Heart right ventricle (tissue), 16 donors: ENCODE data around the gene FSD1. TPM values are rescaled to one million over a fixed set of nuclear protein-coding genes. Genes with fewer than 3 reads are reported as not detected.
A peak's percentile ranks its signal among the peaks of the same experiment; 100 is the strongest.

Experiments used
- ATAC-seq, 8 donors: fragments of 200-7000 bp; cut with Tn5 transposase; one replicate each; pipeline ENCODE4 v1.9.1; 2020; ENCODE audit warnings: mild to moderate bottlenecking in 8 of 8, moderate library complexity in 8 of 8, moderate number of reproducible peaks in 1 of 8
- DNase-seq, 2 donors: peaks; one replicate each; pipeline ENCODE4 v3.0.0-alpha.2; 2020
- H3K27ac ChIP-seq, 10 donors: fragments of 200-600 bp; sonication (generic) in 2 of 10; one replicate each; pipeline versions ENCODE4 v1.5.0 to v1.8.0; 2020 to 2022; ENCODE audit warnings: mild to moderate bottlenecking in 3 of 10
- H3K27me3 ChIP-seq, 7 donors: fragments of 200-600 bp; one replicate each; pipeline ENCODE4 v1.8.0; 2021 to 2022; ENCODE audit warnings: mild to moderate bottlenecking in 2 of 7
- H3K36me3 ChIP-seq, 9 donors: fragments of 200-600 bp; sonication (generic) in 1 of 9; one replicate each; pipeline versions ENCODE4 v1.5.0 to v1.8.0; 2020 to 2022; ENCODE audit warnings: mild to moderate bottlenecking in 2 of 9
- H3K4me1 ChIP-seq, 9 donors: fragments of 200-600 bp; sonication (generic) in 1 of 9; one replicate each; pipeline versions ENCODE4 v1.5.0 to v1.8.0; 2020 to 2022; ENCODE audit warnings: mild to moderate bottlenecking in 4 of 9
- H3K4me3 ChIP-seq, 10 donors: fragments of 200-600 bp; sonication (generic) in 2 of 10; one replicate each; pipeline versions ENCODE4 v1.5.0 to v1.8.0; 2020 to 2022; ENCODE audit warnings: mild to moderate bottlenecking in 7 of 10, moderate library complexity in 2 of 10
- H3K9me3 ChIP-seq, 11 donors: fragments of 200-600 bp in 10 of 11; sonication (generic) in 2 of 11; one replicate each; pipeline versions ENCODE4 v1.5.0 to v1.8.0; 2013 to 2022; ENCODE audit warnings: mild to moderate bottlenecking in 2 of 11, control low read depth in 1 of 11, moderate library complexity in 1 of 11
- WGBS, 2 donors: extraction: QIAGEN DNeasy Blood & Tissue Kit; methylation state at CpG; one replicate each; pipeline ENCODE4 v1.1.7; 2013; ENCODE audit warnings: inconsistent platforms in 1 of 2; 5-methylcytosine and 5-hydroxymethylcytosine counted together
- intact Hi-C, 10 donors: fragments of 100-400 bp; cut with DNase I; formaldehyde crosslinking; loops; one replicate each; pipeline versions ENCODE4 v1.11.1 to v1.14.2; 2022
- polyA plus RNA-seq, 2 donors: library from polyadenylated mRNA; stranded (reverse); fragments of 200-250 nt; gene quantifications; one replicate each; pipeline ENCODE4 v1.2.3, GENCODE V29; 2013
- total RNA-seq, 10 donors: library from RNA; stranded (reverse); fragmentation: NEBNext Ultra II Directional in 3 of 10; extraction: Animal tissue kit (Norgen Biotek cat#: 25700) in 3 of 10; gene quantifications; one replicate each; pipeline versions ENCODE4 v1.2.1 to v1.2.4, GENCODE V29; 2021 to 2023
- TF ChIP-seq, protein P1 (sequence below), 9 donors: fragments of 200-600 bp; sonication (generic) in 2 of 9; IDR thresholded peaks; one replicate each; pipeline versions ENCODE4 v1.5.0 to v1.8.0; 2021 to 2022; ENCODE audit warnings: antibody characterized with exemption in 9 of 9, mild to moderate bottlenecking in 5 of 9, moderate library complexity in 1 of 9
- donor health status: Arrhythmogenic right ventricular cardiomyopathy.
- donor health status: ischemic (EF 13 %, LVEDD 7.1; RV severe dilation, severe dysfunction).
- donor health status: healthy with polysubstance abuse.
- donor health status: DM: no; HTN: yes; CAD: no.
- donor health status: DM: no; HTN: no; CAD: no.
- donor health status: ischemic (EF 25% LVEDD 6.9; RV normal size, moderate dysfunction).
- donor health status: ischemic (EF 25% LVEDD 5.7; RV mildly dilated, moderate dysfunction).
- donor health status: healthy.
- donor health status: DM: yes; HTN: yes; CAD: no.
- donor health status: Ischemic cardiomyopathy.
- donor health status: ischemic (EF 35%, LVEDD 5.7; RV mildly dilated, moderate dysfunction).
- donor health status: nonischemic (EF 11% LVEDD 7.7; RV severe dilation, severe dysfunction).
- donor health status: DM: yes; HTN: yes; CAD: no.
- donor health status: PGD.
- donor health status: ischemic (EF 29% LVEDD 5.4; RV normal size, mild dysfunction).
- donor health status: nonischemic (EF 23%, LVEDD 6.1; RV moderate dilation, normal function).

Gene FSD1
- total and polyA plus RNA-seq, 12 donors, result 0.10 to 0.25 TPM; not detected in 10

DNA sequence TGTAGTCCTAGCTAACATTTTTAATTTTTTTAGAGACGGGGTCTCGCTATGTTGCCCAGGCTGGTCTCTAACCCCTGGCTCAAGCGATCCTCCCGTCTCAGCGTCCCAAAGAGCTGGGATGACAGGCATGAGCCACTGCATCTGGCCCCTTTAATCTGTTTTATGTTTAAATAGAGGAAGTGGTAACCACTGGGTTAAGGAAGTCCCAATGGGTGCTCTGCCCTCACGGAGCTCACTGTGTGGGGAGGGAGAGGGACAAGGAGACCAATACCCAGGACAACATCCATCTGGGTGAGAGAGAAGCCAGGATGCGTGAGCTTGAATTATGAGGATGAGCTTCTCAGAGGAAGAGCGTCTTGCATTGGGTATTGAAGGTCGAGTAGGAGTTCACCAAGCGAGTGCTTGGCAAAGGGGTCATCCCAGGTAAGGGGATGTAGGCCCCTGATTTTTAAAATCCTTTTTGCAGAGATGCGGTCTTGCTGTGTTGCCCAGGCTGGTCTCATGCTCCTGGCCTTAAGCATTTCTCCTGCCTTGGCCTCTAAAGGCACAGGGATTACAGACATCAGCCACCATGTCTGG, 43.7 kb upstream of the FSD1 start:
- TF ChIP-seq, protein P1, sequence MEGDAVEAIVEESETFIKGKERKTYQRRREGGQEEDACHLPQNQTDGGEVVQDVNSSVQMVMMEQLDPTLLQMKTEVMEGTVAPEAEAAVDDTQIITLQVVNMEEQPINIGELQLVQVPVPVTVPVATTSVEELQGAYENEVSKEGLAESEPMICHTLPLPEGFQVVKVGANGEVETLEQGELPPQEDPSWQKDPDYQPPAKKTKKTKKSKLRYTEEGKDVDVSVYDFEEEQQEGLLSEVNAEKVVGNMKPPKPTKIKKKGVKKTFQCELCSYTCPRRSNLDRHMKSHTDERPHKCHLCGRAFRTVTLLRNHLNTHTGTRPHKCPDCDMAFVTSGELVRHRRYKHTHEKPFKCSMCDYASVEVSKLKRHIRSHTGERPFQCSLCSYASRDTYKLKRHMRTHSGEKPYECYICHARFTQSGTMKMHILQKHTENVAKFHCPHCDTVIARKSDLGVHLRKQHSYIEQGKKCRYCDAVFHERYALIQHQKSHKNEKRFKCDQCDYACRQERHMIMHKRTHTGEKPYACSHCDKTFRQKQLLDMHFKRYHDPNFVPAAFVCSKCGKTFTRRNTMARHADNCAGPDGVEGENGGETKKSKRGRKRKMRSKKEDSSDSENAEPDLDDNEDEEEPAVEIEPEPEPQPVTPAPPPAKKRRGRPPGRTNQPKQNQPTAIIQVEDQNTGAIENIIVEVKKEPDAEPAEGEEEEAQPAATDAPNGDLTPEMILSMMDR (IDR thresholded peaks at IDR 0.05), result no peak

DNA sequence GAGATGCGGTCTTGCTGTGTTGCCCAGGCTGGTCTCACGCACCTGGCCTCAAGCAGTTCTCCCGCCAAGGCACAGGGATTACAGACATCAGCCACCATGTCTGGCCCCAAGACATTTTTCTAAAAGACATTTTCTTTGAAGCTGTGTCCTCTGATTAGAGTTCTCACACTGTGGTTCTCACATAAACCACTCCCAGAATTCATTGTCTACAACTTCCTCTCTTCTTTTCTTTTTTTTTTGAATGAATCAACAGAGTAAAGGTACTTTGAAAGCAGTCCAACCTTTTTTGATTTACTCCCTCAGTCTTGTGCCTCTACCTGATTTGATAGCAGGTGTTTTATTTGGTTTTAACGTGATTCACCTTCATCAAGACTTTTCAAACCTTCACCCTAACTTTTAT, 39.6 kb upstream of the FSD1 start:
- H3K9me3 ChIP-seq, result no peaks in the 10 kb centered on the region
- DNase-seq (no peak), ATAC-seq (no peak)
- no peak overlapping the region for H3K4me3 ChIP-seq
- 79 to 88% methylated on average over 4 of the region's 4 CpGs for WGBS, 2 donors
- H3K36me3 ChIP-seq, result peaks cover 0 to 97% (median 53%) of the 10 kb centered on the region in 9 donors
- TF ChIP-seq, protein P1 (IDR thresholded peaks at IDR 0.05), result no peak
- intact Hi-C loops, result loop anchor here in 8 of 10 donors (5.0 to 10.0 kb wide), 4 partner anchors 87 to 260 kb away; partner anchors contain the start of genes CHAF1A (in 1 of the 8) and SH3GL1 (in 1 of the 8)
- no peaks in the 10 kb centered on the region for H3K4me1 ChIP-seq
- H3K27ac ChIP-seq, result no peak overlapping the region
- no peaks in the 10 kb centered on the region for H3K27me3 ChIP-seq

More for the DNA sequence above, 43.7 kb upstream of the FSD1 start:
- peak in 1 of 8 donors; percentile 20 for ATAC-seq
- Histone ChIP-seq H3K27me3 (no peaks in the 10 kb centered on the region), H3K9me3 (peaks cover 0 to 12% (median 6%) of the 10 kb centered on the region in 11 donors), H3K4me3 (no peak overlapping the region), H3K4me1 (no peaks in the 10 kb centered on the region), H3K27ac (no peak overlapping the region), H3K36me3 (peaks cover 4 to 98% (median 51%) of the 10 kb centered on the region in 9 donors)
- 93 to 95% methylated on average over 11 of the region's 11 CpGs for WGBS, 2 donors
- intact Hi-C loops, result loop anchor here in 3 of 10 donors (5.0 to 10.0 kb wide), 2 partner anchors 92 to 264 kb away; no protein-coding TSS in a partner anchor
- DNase-seq, result no peak

DNA sequence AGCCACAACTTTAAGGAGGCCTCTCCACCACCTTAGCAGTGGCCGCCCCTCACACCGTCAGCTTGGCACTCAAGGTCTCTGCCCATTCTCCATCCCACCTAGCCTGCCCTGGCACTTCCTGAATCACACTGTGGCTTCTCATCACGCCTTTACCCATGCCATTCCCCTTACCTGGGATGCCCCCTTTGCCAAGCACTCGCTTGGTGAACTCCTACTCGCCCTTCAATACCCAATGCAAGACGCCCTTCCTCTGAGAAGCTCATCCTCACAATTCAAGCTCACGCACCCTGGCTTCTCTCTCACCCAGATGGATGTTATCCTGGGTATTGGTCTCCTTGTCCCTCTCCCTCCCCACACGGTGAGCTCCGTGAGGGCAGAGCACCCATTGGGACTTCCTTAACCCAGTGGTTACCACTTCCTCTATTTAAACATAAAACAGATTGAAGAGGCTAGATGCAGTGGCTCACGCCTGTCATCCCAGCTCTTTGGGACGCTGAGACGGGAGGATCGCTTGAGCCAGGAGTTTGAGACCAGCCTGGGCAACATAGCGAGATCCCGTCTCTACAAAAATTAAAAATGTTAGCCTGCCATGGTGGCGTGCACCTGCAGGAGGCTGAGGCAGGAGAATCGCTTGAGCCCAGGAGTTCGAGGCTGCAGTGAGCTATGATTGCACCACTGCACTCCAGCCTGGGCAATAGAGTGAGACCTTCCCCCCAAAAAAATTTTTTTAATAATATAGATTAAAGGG, 38.0 kb upstream of the FSD1 start:
- no peaks in the 10 kb centered on the region for H3K27me3 ChIP-seq
- no peak overlapping the region for H3K4me3 ChIP-seq
- no peak for DNase-seq
- TF ChIP-seq, protein P1 (IDR thresholded peaks at IDR 0.05), result no peak
- H3K36me3 ChIP-seq, result peaks cover 0 to 97% (median 44%) of the 10 kb centered on the region in 9 donors
- intact Hi-C loops, result loop anchor here in 8 of 10 donors (2.0 to 10.0 kb wide), 5 partner anchors 86 to 258 kb away; partner anchors contain the start of genes CHAF1A (in 1 of the 8) and SH3GL1 (in 1 of the 8)
- no peak for ATAC-seq
- WGBS, 2 donors, result 93 to 94% methylated on average over 18 of the region's 18 CpGs
- no peak overlapping the region for H3K27ac ChIP-seq
- no peaks in the 10 kb centered on the region for H3K9me3 ChIP-seq
- H3K4me1 ChIP-seq, result no peaks in the 10 kb centered on the region

DNA sequence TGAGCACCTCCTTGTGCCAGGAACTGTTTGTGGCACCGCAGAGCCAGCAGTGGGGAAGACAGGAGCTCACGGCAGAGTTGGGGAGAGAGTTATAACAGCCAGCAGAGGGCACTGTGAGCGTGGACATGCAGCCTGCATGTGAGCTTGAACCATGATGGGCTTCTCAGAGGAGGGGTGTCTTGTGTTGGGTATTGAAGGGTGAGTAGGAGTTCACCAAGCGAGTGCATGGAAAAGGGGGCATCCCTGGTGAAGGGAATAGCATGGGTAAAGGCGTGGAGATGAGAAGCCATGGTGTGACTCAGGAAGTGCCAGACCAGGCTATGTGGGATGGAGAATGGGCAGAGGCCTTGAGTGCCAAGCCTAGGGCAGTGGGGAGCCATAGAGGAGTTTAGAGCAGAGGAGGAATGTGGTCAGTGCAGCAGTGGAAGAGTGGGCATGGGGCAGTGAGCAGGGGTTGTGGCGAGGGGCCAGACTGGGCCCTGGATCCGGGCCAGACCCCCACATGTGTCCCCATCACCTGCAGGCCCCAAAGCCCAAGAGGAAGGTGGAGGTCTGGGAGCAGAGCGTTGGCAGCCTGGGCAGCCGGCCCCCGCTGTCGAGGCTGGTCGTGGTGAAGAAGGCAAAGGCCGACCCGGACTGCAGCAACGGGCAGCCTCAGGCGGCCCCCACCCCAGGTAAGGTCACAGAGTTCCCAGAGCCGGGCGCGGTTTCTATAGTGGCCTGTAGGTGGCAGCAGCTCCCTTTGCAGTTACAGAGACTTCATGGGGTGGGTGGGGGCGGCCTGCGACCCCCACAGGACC, 37.1 kb upstream of the FSD1 start:
- Histone ChIP-seq H3K4me1 (no peaks in the 10 kb centered on the region), H3K27ac (no peak overlapping the region), H3K36me3 (peaks cover 0 to 96% (median 47%) of the 10 kb centered on the region in 9 donors), H3K27me3 (no peaks in the 10 kb centered on the region), H3K4me3 (no peak overlapping the region), H3K9me3 (peaks cover 0 to 7% (median 0%) of the 10 kb centered on the region in 11 donors)
- TF ChIP-seq, protein P1 (IDR thresholded peaks at IDR 0.05), result peak; percentile 71 to 90 (median 85)
- WGBS, 2 donors, result 34 to 47% methylated on average over 21 of the region's 21 CpGs
- peak; percentile 34 to 53 for DNase-seq
- ATAC-seq, result peak; percentile 57 to 72 (median 66)
- intact Hi-C loops, result loop anchor here in 8 of 10 donors (2.0 to 10.0 kb wide), 5 partner anchors 85 to 258 kb away; partner anchors contain the start of genes CHAF1A (in 1 of the 8) and SH3GL1 (in 1 of the 8)
